ENCODE measurements around the gene MTERF2. TPM values are rescaled to one million over a fixed set of nuclear protein-coding genes. Genes with fewer than 3 reads are reported as not detected.

MTERF2 gene
- total and polyA plus RNA-seq, 2 of the 13 experiments (the other 11 are each of a cell fraction or from before 2014, with no cell fraction given) = 8.0 to 11.6 TPM

GRCh38 chr12:106985479-106985878 is 1.5 kb downstream of the MTERF2 start:
- intact Hi-C loops (cut with micrococcal nuclease; ENCODE audit: unreplicated experiment) = no loop called here
- H3K79me2 ChIP-seq (ENCODE audit: insufficient read depth, low read length) = peaks cover 16% of the 10 kb centered on the region
- DNase-seq (ENCODE audit: low spot score) = peak; percentile 22
- peaks cover 22% of the 10 kb centered on the region for H3K4me1 ChIP-seq (ENCODE audit: insufficient read depth, low read length)
- in situ Hi-C loops (cut with HindIII; ENCODE audit: extremely low pct_ligation_motif_present, low pct_unique_long_range_greater_than_20kb) = no loop called here
- no peaks in the 10 kb centered on the region for H3K9me3 ChIP-seq (ENCODE audit: low read length)
- peak overlapping the region in 2 of 3 experiments; percentile 70 to 90; a peak in 2 of 6 replicates for H3K4me3 ChIP-seq (replicated peaks in 1 of 3; ENCODE audit: insufficient read depth in 1 of 3, low read depth in 2 of 3, low read length in 3 of 3)
- peak overlapping the region; percentile 96 for H3K4me2 ChIP-seq (ENCODE audit: low read depth, low read length)
- ChIA-PET POLR2A (interaction anchor here (3.2 to 3.4 kb wide), 2 partner anchors 9 to 29 kb away, joined by 31 to 50 read pairs; partner anchors contain the start of gene TMEM263), CTCF (ENCODE audit: low intra/inter-chr PET ratio, low total read pairs) (no interaction called here)
- H2AFZ ChIP-seq (ENCODE audit: low read length) = no peak overlapping the region
- no peaks in the 10 kb centered on the region for H4K20me1 ChIP-seq (ENCODE audit: insufficient read depth, low read length)
- no peaks in the 10 kb centered on the region; a peak in 1 of 5 replicates for H3K27me3 ChIP-seq (ENCODE audit: control insufficient read depth in 1 of 2, insufficient read depth in 2 of 2, low read length in 2 of 2)
- peak; percentile 39 for FAIRE-seq
- H3K36me3 ChIP-seq (replicated peaks in 1 of 2; ENCODE audit: control insufficient read depth in 1 of 2, insufficient read depth in 2 of 2, low read length in 2 of 2) = peaks cover 3 to 9% of the 10 kb centered on the region in 2 experiments; a peak in 1 of 5 replicates
- no TSS peak for BruUV-seq (replicated peaks)
- ATAC-seq = peak; percentile 55
- 68% methylated on average over 5 of the region's 5 CpGs for WGBS (ENCODE audit: low lambda C conversion rate)
- H3K27ac ChIP-seq (ENCODE audit: extremely low read length, insufficient read depth, low read length) = peak overlapping the region; percentile 71
- H3K9ac ChIP-seq (ENCODE audit: insufficient read depth, low read depth, low read length) = peak overlapping the region; percentile 85
- no peak for TF ChIP-seq ZNF124 (CRISPR knock-in tag; IDR thresholded peaks at IDR 0.05)
- 0 out of 2 replicates have a peak, but pooled peaks have one; percentile 26 for TF ChIP-seq ZNF780A (CRISPR knock-in tag; IDR thresholded peaks at IDR 0.05)
- peak; percentile 77 for TF ChIP-seq ZNF7 (CRISPR knock-in tag; IDR thresholded peaks at IDR 0.05)
- no peak for TF ChIP-seq MLX (CRISPR knock-in tag; IDR thresholded peaks at IDR 0.05)
- no peak for TF ChIP-seq ZSCAN5A (CRISPR knock-in tag; IDR thresholded peaks at IDR 0.05; ENCODE audit: borderline replicate concordance)
- no peak for TF ChIP-seq NR2F2 (IDR thresholded peaks at IDR 0.05; ENCODE audit: borderline replicate concordance, low read depth)
- no peak for TF ChIP-seq TGIF2 (CRISPR knock-in tag; IDR thresholded peaks at IDR 0.05)
- TF ChIP-seq MLXIP (CRISPR knock-in tag; IDR thresholded peaks at IDR 0.05; ENCODE audit: borderline replicate concordance) = no peak
- TF ChIP-seq ZNF253 (CRISPR knock-in tag; IDR thresholded peaks at IDR 0.05; ENCODE audit: borderline replicate concordance) = no peak
- peak; percentile 56; the same call in 1 of the 2 replicates for TF ChIP-seq POGZ (CRISPR knock-in tag; IDR thresholded peaks at IDR 0.05)
- no peak for TF ChIP-seq HIC2 (CRISPR knock-in tag; IDR thresholded peaks at IDR 0.05; ENCODE audit: low read depth)
- no peak for TF ChIP-seq TIGD3 (CRISPR knock-in tag; IDR thresholded peaks at IDR 0.05; ENCODE audit: borderline replicate concordance)
- TF ChIP-seq ARID3A (IDR thresholded peaks at IDR 0.05; ENCODE audit: low read depth, low read length) = no peak
- TF ChIP-seq ZNF713 (CRISPR knock-in tag; IDR thresholded peaks at IDR 0.05) = no peak
- no peak for TF ChIP-seq MYNN (CRISPR knock-in tag; IDR thresholded peaks at IDR 0.05; ENCODE audit: low read depth)
